ENCODE measurements around the gene ADAM8.

Gene ADAM8

GRCh38 chr10:133281628-133282372 lies 5.1 kb upstream of the ADAM8 start:
- no peak for DNase-seq (ENCODE audit: low spot score)

GRCh38 chr10:133281084-133281483 lies 4.4 kb upstream of the ADAM8 start:
- DNase-seq (ENCODE audit: low spot score) = no peak

DNA sequence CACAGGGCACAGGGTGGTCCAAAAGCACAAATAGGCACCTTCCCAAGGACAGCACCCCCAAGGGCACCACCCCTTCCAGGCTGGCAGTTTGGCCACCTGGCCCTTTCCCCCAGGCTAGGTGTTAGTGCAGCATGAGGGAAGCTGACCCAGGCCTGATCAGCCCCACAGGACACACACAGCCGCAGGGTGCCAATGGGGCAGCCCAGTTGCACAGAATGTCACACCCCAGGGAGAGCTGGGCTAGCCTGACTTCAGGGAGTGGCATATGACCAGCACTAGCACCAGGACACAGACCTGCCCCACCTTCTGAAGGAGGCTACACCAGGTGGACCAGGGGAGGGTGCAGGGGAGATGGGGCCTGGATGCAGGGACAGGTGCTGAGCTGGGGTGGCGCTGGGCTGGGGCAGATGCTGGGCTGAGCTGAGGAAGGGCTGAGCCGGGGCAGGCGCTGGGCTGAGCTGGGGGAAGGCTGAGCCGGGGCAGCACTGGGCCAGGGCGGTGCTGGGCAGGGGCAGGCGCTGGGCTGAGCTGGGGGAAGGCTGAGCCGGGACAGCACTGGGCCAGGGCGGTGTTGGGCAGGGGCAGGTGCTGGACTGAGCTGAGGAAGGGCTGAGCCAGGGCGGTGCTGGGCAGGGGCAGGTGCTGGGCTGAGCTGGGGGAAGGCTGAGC lies 3.9 kb upstream of the ADAM8 start:
- DNase-seq (ENCODE audit: low spot score) = no peak

GRCh38 chr10:133279326-133280226 lies 2.9 kb upstream of the ADAM8 start:
- DNase-seq (ENCODE audit: low spot score) = no peak

GRCh38 chr10:133278577-133279265 lies 2.1 kb upstream of the ADAM8 start:
- DNase-seq (ENCODE audit: low spot score) = no peak

GRCh38 chr10:133277993-133278576 lies 1.4 kb upstream of the ADAM8 start:
- no peak for DNase-seq (ENCODE audit: low spot score)

DNA sequence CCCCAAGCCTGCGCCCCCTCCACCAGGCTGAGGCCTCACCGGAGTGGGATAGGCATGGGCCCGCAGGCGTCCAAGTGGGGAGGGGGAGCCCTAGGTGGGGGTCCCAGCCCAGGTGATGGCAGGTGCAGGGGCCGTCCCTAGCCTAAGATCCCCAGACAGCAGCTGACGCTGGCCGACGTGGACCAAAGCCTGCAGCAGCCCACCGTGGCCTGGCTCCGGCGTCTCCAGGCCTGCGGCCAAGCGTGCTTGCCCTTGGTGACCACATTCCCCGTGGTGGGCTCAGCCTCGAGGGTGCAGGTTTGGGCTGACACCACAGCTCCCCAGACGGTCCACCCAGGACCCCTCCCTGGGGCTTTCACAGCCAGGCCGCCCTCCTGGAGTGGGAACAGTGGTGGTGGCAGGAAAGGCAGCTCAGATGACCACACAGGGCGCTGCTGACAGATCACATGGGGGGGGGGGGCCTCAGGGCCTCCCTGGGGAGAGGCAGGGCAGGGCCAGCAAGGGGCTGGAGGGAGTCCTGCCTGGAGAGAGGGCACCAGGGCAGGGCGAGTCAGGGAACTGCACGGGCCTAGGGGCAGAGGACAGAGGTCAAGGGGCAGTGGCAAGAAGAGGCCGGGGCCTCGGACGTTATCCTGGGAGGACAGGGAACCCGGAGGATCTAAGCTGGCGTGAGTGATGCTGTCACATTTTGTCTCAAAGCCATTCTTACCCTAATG lies 767 bp upstream of the ADAM8 start:
- DNase-seq (ENCODE audit: low spot score) = no peak

DNA sequence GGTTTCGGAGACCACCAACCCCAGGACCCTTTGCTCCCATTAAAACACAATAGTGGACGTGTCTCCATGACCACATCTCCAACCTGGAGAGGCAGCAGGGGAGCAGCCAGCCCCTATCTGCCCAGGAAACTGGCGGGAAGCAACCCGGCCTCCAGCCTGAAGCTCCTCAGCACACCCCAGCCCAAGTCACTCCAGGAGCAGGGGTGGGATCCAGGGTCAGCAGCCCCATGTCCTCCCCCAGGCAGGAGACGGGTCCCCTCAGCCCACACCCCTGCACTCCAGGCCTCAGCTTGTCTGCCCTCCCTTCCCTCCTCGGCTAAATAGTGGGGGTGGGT lies 601 bp downstream of the ADAM8 start:
- no peak for DNase-seq (ENCODE audit: low spot score)

- no peak for DNase-seq (ENCODE audit: low spot score)
These were observed 980 bp downstream of the ADAM8 start for GRCh38 chr10:133275684-133276092.

DNA sequence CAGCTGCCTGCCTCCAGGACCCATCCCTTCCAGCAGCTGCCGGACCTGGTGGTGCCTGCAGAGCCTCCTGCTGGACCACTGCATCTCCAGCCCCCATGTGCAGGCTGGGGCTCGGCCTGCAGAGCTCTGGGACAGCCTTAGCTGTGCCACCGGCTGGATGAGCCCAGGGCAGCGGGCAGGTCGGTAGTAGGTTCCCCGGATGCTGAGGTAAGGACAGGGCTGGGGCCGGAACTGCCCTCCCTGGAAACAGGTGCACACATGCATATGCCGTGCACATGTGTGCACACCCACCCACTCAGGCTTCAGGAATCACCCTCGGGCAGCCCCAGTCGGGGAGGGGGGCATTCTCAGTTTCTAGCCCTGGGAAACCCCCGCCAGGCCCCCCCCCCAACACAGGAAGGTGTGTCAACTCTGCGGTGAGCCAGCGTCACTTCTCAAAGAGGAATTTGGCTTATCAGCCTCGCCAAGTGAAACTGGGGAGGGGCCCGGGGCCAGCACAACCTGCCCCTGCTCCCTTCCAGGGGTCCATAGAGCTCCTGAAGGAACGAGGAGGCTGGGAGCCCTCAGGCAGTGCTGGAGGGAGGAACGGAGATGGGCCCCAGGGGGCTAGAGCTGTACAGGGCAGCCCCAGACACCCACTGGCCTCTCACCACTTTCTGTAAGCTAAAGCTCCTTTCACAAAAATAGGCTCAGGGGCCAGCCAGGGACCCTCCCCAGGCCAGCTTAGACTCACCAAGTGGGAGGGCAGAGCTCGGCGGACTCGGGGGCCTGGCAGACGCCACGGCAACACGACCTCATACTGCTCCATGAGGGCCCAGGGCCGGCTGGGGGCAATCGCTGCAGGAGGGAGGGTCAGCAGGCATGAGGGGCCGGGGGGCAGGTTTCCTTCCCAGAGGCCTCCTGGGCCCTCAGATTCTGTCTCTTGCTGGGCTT lies 1.7 kb downstream of the ADAM8 start:
- no peak for DNase-seq (ENCODE audit: low spot score)

DNA sequence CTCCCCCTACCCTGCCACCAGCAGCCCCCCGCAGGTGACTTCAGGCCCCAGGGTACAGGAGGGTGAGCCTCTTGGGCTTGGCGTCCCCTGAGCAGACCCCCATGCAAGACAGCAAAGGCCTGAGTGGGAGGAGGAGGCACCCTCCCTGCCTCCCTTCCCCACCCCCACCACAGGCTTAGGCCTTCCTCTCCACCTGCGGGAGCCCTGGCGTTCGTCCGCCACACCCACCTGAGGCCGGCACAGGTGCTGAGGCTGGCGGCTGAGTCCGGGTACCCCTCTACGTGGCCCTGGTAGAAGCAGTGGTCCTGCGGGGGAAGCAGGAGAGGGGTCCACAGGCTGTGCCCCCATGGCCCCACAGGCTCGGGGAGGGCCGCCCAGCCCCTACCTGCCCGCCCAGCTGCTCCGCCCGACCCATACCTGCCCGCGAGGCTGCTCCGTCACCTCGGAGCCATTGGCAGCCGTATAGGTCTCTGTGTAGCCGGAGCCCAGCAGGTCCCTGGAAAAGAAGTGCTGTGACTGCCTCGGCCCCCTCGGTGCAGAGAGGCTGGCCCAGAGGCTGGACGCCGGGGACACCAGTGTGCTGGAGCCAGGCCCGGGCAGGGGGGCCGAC lies 3.0 kb downstream of the ADAM8 start:
- DNase-seq (ENCODE audit: low spot score) = no peak

GRCh38 chr10:133272964-133273420 lies 3.7 kb downstream of the ADAM8 start:
- DNase-seq (ENCODE audit: low spot score) = no peak

GRCh38 chr10:133272301-133272963 lies 4.2 kb downstream of the ADAM8 start:
- no peak for DNase-seq (ENCODE audit: low spot score)

DNA sequence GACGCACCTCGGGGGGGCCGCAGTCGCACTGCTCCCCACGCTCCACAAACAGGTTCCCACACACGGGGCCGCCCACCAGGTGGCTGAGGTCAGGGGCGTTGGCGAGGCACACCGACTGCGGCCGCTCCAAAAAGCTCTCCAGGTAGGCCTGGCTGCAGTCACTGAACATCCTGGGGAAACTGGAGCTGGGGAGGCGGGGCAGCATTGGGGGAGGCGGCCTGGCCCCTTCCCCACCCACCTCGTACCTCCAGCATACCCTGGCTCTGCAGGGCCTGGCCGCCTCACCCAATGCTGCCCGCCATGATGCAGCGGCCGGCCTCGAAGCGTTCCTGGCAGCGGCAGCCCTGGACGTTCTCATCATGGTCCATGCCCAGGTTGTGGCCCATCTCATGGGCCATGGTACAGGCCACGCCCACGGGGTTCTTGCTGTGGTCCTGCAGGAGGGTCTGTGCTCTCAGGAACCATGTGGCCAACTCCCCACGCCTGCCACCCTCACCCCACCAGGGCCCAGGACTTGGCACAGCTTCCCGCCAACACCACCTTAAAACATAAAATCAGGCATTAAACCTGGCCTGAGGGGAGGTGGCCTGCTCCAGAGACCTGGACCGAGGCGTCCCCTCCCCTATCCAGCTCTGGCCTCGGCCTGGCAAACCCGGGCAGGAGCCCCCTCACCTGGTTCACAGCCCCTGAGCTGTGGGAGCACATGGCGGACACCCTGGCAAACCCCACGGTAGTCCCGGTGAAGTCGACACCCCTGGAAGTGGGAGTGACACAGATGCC lies 5.0 kb downstream of the ADAM8 start:
- no peak for DNase-seq (ENCODE audit: low spot score)

GRCh38 chr10:133270773-133271297 lies 5.8 kb downstream of the ADAM8 start:
- no peak for DNase-seq (ENCODE audit: low spot score)

- no peak for DNase-seq (ENCODE audit: low spot score)
These were observed 6.5 kb downstream of the ADAM8 start for GRCh38 chr10:133270204-133270603.

DNA sequence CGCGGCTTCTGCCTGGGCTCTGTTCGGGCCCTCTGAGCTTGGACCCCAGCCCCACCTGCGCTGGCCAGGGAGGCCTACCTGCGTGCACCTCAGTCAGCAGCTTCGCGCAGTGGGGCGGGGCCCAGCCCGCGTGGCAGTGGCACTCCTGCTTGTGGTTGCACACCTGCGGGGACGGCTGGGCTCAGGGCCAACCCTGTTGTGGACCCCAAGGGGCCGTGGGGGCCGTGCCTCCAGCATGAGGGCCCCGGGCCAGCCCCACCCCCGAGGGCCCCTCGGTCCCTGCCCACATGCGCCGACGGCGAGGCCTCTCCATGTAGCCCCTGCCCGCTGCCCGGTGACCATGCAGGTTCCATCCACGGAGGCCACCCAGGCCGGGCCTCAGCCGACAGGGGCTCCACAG lies 7.3 kb downstream of the ADAM8 start:
- DNase-seq (ENCODE audit: low spot score) = no peak

GRCh38 chr10:133268532-133268931 lies 8.1 kb downstream of the ADAM8 start:
- DNase-seq (ENCODE audit: low spot score) = no peak

All from LoVo (cell line).